Panc1 (cell line): ENCODE measurements around the gene SLC35C1. TPM values are rescaled to one million over a fixed set of nuclear protein-coding genes. Genes with fewer than 3 reads are reported as not detected.

Experiments used
- ATAC-seq: fragments of 200-7000 bp; cut with Tn5 transposase; 2 replicates; pipeline ENCODE4 v1.9.1; 2020; ENCODE audit warnings: mild to moderate bottlenecking, moderate library complexity
- BruUV-seq: library from RNA; stranded (reverse); fragments of 400-500 nt; replicated peaks from 2 replicates; lab custom pipeline; 2021; lab: Mats Ljungman, UMichigan
- CTCF ChIA-PET: fragments of 300-600 bp; sonication (Branson Sonifier 250); formaldehyde crosslinking; loops from one replicate; lab custom pipeline; 2022; ENCODE audit warnings: antibody characterized with exemption; lab: Charles Lee
- POLR2A ChIA-PET: fragments of 300-600 bp; sonication (Branson Sonifier 250); formaldehyde crosslinking; loops from one replicate; lab custom pipeline; 2022; ENCODE audit warnings: antibody characterized with exemption; lab: Charles Lee
- DNase-seq: peaks from one replicate; pipeline ENCODE4 v3.0.0-alpha.2; 2010; ENCODE audit warnings: low read depth, low spot score
- H3K27ac ChIP-seq: 2 replicates; pipeline ENCODE4 v1.5.1; 2011; ENCODE audit warnings: mild to moderate bottlenecking, low read length, inconsistent platforms
- H3K27me3 ChIP-seq: fragments of 200-500 bp; sonication (Bioruptor generic); 2 replicates; pipeline ENCODE4 v1.6.0; 2014; ENCODE audit warnings: low read length, inconsistent platforms; ENCODE audit not compliant: control insufficient read depth, insufficient read depth
- H3K36me3 ChIP-seq: fragments of 200-500 bp; sonication (Bioruptor generic); 2 replicates; pipeline ENCODE4 v1.5.1; 2014; ENCODE audit warnings: inconsistent platforms, mild to moderate bottlenecking, low read length, moderate library complexity; ENCODE audit not compliant: control insufficient read depth, insufficient read depth
- H3K4me1 ChIP-seq: 2 replicates; pipeline ENCODE4 v1.5.1; 2011; ENCODE audit warnings: inconsistent platforms, mild to moderate bottlenecking, low read length, moderate library complexity; ENCODE audit not compliant: control insufficient read depth, insufficient read depth
- H3K4me3 ChIP-seq, 2 experiments: 2 replicates each; pipeline ENCODE4 v1.5.1; 2011 to 2012; ENCODE audit warnings: low read depth in 2 of 2, low read length in 2 of 2, mild to moderate bottlenecking in 2 of 2, inconsistent platforms in 1 of 2, moderate library complexity in 1 of 2
- H3K9me3 ChIP-seq: fragments of 200-500 bp; sonication (Bioruptor generic); 2 replicates; pipeline ENCODE4 v1.5.1; 2014; ENCODE audit warnings: low read depth, mild to moderate bottlenecking, inconsistent platforms, low read length, moderate library complexity; ENCODE audit not compliant: control insufficient read depth, insufficient read depth
- CTCF ChIP-seq: fragments of 450-650 bp; IDR thresholded peaks from 2 replicates; pipeline ENCODE4 v1.5.1; 2017; ENCODE audit warnings: mild to moderate bottlenecking
- POLR2AphosphoS5 ChIP-seq: IDR thresholded peaks from 2 replicates; pipeline ENCODE4 v1.6.1; 2012; ENCODE audit warnings: mild to moderate bottlenecking, low read depth, low read length, moderate library complexity
- REST ChIP-seq, 2 experiments: IDR thresholded peaks; 2 replicates each; pipeline ENCODE4 v1.6.1; 2011 to 2012; ENCODE audit warnings: low read depth in 2 of 2, control low read depth in 1 of 2, low read length in 1 of 2, mild to moderate bottlenecking in 1 of 2, moderate library complexity in 1 of 2; ENCODE audit not compliant: insufficient read depth in 1 of 2
- SIN3A ChIP-seq: IDR thresholded peaks from 2 replicates; pipeline ENCODE4 v1.6.1; 2012; ENCODE audit warnings: low read depth, mild to moderate bottlenecking, low read length, moderate library complexity, borderline replicate concordance; ENCODE audit not compliant: insufficient read depth
- TCF7L2 ChIP-seq: IDR thresholded peaks from 2 replicates; pipeline ENCODE4 v1.6.1; 2011; ENCODE audit warnings: mild to moderate bottlenecking, low read depth, low read length, inconsistent platforms
- in situ Hi-C: cut with HindIII; loops from 2 replicates; pipeline ENCODE4 v1.10.0; 2016; ENCODE audit warnings: low sequenced_read_pairs, low pct_unique_long_range_greater_than_20kb
- intact Hi-C: fragments of 100-400 bp; cut with micrococcal nuclease; formaldehyde crosslinking; loops from one replicate; pipeline ENCODE4 v1.10.0; 2022; ENCODE audit not compliant: unreplicated experiment
- total RNA-seq: library from RNA; stranded (reverse); gene quantifications from one replicate; pipeline ENCODE4 v1.2.1, GENCODE V29; 2021; ENCODE audit not compliant: unreplicated experiment

Gene SLC35C1
- total RNA-seq, 1 experiment from 2014 or later = 13.4 TPM

GRCh38 chr11:45765836-45766235, 39.1 kb upstream of the SLC35C1 start:
- no peak for ATAC-seq
- no peak for DNase-seq
- H3K4me3 ChIP-seq = no peak overlapping the region
- H3K36me3 ChIP-seq = no peaks in the 10 kb centered on the region
- BruUV-seq = no TSS peak
- CTCF ChIA-PET = no interaction called here
- H3K27me3 ChIP-seq = peaks cover 10% of the 10 kb centered on the region
- H3K27ac ChIP-seq = no peak overlapping the region
- intact Hi-C loops (no loop called here), in situ Hi-C loops (no loop called here)
- no peaks in the 10 kb centered on the region for H3K9me3 ChIP-seq
- TF ChIP-seq SIN3A (no peak), REST (IDR thresholded peaks at IDR 0.05; ENCODE audit: insufficient read depth in 1 of 2, low read depth in 2 of 2, low read length in 1 of 2) (no peak), CTCF (no peak), POLR2AphosphoS5 (no peak), TCF7L2 (no peak)
- POLR2A ChIA-PET = no interaction called here
- no peaks in the 10 kb centered on the region for H3K4me1 ChIP-seq

- Histone ChIP-seq H3K36me3 (no peaks in the 10 kb centered on the region), H3K27ac (no peak overlapping the region), H3K9me3 (no peaks in the 10 kb centered on the region), H3K27me3 (peaks cover 10% of the 10 kb centered on the region), H3K4me3 (no peak overlapping the region), H3K4me1 (no peaks in the 10 kb centered on the region)
- POLR2A ChIA-PET = no interaction called here
- intact Hi-C loops (no loop called here), in situ Hi-C loops (no loop called here)
- CTCF ChIA-PET = no interaction called here
- no peak for DNase-seq
- no TSS peak for BruUV-seq
- ATAC-seq = no peak
- TF ChIP-seq SIN3A (no peak), TCF7L2 (no peak), CTCF (no peak), REST (IDR thresholded peaks at IDR 0.05; ENCODE audit: insufficient read depth in 1 of 2, low read depth in 2 of 2, low read length in 1 of 2) (no peak), POLR2AphosphoS5 (no peak)
Observed at GRCh38 chr11:45766469-45766868, 38.5 kb upstream of the SLC35C1 start.
